ENCODE measurements around the gene TLN1.
A peak's percentile ranks its signal among the peaks of the same experiment; 100 is the strongest.

The TLN1 gene

GRCh38 chr9:35705372-35705771 is 26.6 kb downstream of the TLN1 start:
- DNase-seq: no peak

DNA sequence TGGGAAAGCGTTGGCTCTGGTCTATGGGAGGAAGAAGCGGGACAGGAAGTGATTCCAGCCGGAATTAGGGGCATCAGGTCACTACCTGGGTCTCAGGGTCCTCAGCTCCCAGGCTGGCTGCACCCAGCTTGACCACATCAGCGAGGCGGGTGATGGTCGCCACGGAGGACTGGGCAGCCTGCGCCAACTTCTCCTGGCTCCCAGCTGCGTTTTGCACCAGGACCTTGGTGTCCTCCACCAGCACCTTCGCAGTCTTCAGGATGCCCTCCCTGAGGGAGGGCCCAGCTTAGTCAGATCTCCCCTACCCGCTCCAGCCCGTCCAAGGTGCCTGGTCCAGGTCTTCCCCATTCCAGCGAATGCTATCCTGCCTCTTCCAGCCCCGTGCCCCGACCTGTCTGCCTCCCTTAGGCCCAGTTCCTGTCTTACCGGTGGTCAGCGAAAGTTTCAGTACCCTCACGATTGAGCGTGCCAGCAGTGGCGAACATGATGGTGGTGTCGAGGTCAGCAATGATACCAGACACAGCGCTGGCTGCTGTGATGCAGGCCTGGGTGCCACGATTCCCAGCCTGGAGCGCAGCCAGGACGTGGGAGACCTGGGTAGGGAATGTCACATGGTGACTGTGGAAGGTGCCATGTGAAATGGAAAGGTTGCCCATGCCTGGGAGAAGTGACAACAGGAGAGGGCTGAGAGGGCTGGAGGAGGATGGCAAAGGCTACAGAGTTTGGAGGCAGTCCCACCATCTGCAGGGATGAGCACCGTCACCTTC is 27.9 kb downstream of the TLN1 start:
- DNase-seq: no peak

DNA sequence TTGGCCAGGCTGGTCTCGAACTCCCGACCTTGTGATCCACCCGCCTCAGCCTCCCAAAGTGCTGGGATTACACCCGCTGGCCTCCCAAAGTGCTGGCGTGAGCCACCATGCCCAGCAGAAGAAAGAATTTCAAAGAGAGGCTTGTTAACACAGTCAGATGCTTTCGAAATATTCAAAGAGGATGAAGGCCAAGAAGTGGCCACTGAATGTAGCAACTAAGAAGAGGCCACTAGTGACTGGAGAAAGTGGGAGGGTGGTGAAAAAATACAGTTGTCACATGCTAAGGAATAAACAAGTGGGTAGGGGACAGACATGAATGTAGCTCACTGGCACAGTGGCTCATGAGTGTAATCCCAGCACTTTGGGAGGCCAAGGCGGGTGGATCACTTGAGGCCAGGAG is 29.3 kb downstream of the TLN1 start:
- no peak for DNase-seq

DNA sequence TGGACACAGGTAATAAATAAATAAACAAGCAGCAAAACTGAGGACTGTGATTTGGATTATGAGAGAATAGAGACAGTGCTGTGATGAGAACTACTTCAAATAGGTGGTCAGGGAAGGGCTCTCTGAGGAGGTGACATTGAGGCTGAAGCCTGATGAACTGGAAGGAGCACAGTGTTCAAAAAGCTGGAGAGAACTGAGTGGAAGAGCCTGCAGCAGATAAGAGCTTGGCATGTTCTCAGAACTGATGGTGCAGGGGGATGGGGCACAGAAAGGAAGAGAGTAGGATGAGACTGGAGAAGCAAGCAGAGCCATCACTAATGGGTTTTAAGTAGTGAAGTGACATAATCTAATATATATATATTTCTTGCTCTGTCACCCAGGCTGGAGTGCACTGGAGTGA is 31.1 kb downstream of the TLN1 start:
- DNase-seq: no peak

GRCh38 chr9:35700031-35700430 is 32.0 kb downstream of the TLN1 start:
- no peak for DNase-seq

GRCh38 chr9:35698231-35698630 is 33.8 kb downstream of the TLN1 start:
- DNase-seq: no peak

DNA sequence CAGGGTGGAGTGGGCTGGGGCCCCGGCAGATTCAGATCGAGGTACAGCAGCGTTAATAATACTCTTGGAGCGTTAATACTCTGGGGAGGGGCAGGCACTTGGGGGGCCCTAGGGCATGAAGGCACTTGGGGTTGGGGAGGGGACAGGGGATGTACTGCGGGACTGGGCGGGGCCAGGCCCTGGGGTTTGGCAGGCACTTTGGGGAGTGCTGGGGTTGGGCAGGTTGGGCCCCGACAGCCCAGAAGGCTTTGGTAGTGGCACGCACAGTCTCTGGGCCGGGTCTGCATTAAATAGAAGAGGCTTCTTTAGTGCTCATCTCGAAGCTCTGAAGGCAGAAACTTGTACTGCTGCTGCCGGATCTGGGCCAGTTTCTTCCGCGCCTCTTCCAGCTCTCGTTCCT is 34.5 kb downstream of the TLN1 start:
- DNase-seq: no peak

- peak; percentile 70 for DNase-seq
These were observed 35.3 kb downstream of the TLN1 start for GRCh38 chr9:35696520-35697215.

GRCh38 chr9:35695943-35696401 is 36.0 kb downstream of the TLN1 start:
- no peak for DNase-seq

GRCh38 chr9:35691757-35692301 is 40.2 kb downstream of the TLN1 start:
- DNase-seq: no peak

DNA sequence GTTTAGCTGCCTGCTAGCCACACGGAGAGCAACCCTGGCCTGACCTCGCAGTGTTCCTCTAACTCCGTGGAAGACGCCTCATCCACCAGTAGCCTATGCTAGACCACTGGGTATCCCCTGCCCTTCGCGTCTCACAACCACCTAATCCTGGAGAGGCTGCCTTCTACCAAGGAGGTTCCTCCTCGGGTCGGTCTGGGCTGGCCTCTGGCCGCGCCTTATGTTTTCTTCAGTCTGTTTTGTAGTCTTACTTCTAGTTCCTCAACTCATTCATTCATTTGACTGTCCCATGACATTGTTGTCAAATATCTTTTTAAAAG is 40.7 kb downstream of the TLN1 start:
- DNase-seq: no peak

- peak; percentile 25 for DNase-seq
These were observed 41.2 kb downstream of the TLN1 start for GRCh38 chr9:35690614-35691333.

GRCh38 chr9:35690294-35690613 is 41.7 kb downstream of the TLN1 start:
- DNase-seq: no peak

DNA sequence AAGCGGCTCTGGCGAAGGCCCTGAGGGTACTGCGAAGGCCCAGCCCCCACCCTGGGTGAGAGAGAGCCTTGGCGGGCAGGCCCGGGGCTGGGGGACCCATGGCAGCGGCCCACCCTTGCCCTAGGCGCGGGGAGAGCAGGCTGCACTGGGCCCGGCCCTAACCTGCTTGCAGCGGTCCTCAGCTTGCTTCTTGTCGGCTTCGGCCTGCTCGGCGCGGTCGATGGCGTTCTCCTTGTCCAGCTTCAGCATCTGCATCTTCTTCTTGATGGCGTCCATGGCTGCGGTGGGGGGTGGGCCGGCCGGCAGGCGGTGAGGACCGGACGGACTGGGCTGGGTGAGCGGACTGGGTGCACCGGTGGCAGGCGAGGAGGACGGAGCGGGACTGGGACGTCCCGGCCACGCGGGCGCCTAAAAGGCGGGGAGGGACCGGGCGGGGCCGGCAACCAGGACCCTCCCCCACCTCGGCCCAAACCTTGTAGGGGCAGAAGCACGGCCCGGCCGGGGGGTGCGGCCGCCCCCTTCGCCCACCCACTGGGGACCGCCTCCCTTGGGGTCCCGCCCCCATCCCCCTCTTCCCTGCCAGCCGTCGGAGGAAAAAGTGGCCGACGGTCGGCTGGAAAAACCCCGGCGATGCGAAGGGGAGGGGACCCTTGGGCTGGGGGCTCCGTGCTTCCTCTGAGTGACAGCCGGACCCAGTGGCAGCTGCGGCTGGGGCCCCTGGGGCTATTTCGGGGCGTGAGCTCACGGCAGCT is 42.3 kb downstream of the TLN1 start, which contains the start of gene TPM2:
TSS of gene TPM2 (minus strand) at position 384 of the 752 bp plus-strand sequence. CDS start at position 276, 108 bp downstream.
- no peak for DNase-seq

DNA sequence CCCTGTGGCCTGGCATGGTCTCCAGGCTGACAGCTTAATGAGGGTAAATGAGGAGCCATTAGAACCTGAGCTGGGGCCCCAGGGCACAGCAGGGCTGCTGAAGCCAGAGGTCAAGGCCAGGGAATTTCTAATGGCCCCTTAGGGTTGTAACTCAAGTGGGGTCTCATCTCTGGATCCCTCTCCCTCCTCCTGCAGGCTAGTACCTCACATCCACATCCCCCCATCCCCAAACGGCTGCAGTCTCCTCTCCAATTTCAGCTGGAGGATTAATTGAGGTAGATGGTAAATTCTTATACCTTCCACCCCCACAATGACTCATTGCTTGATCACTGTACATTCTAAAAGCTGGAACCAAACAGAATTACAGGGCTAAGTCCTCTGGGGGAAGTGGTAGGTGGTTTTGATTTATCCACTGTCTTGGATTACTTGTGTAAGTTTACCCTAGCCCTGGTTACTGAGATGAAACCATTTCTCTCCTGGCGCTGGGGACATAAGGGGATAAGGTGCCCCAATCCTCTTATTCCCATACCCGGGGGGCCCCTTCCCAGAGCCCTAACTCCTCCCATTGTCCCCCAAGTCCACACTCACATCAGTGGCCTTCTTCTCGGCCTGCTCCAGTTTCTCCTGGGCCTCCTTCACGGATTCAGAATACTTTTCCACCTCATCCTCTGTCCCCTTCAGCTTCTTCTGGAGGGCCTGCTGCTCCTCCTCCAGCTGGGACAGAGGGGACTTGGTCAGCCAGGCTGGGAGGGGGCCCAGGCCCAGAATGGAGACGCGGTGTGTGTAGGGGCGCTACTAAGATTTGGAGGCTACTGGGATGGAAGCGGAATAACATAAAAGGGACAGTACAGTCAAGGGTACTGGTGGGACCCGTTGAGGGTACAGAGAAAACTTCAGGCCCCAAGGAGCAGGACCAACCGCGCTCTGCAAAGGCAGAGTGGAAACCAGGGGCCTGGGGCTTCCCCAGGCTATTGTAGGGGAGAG is 43.1 kb downstream of the TLN1 start:
- peak; percentile 42 for DNase-seq

DNA sequence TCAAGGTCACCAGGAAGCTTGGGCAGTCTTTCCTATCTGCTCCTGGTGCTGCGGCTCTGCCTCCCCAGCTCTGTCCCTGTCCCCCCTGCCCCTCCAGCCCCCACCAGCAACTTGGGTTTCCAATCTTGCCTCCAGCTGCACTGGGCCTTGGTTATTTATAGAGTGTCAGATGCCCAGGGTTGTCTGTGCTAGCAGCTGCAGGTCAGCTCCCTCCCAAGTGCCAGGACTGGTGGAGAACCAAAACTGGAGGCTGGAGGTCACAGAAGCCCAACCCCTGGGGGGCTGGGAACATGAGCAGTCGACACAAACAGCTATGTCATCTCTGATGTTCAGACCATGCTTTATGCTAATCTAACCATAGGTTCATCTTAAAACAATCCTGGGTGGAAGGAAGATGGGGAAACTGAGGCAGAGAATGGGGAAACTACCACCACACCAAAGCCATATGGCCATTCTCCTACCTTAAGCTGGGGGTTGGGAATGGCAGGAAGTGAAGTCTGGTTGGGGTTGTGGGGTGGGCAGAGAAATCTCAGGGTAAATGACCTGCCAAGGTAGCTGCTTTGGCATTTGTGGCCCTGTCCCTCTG is 43.9 kb downstream of the TLN1 start:
- DNase-seq: no peak

GRCh38 chr9:35687306-35687705 is 44.7 kb downstream of the TLN1 start:
- DNase-seq: no peak

DNA sequence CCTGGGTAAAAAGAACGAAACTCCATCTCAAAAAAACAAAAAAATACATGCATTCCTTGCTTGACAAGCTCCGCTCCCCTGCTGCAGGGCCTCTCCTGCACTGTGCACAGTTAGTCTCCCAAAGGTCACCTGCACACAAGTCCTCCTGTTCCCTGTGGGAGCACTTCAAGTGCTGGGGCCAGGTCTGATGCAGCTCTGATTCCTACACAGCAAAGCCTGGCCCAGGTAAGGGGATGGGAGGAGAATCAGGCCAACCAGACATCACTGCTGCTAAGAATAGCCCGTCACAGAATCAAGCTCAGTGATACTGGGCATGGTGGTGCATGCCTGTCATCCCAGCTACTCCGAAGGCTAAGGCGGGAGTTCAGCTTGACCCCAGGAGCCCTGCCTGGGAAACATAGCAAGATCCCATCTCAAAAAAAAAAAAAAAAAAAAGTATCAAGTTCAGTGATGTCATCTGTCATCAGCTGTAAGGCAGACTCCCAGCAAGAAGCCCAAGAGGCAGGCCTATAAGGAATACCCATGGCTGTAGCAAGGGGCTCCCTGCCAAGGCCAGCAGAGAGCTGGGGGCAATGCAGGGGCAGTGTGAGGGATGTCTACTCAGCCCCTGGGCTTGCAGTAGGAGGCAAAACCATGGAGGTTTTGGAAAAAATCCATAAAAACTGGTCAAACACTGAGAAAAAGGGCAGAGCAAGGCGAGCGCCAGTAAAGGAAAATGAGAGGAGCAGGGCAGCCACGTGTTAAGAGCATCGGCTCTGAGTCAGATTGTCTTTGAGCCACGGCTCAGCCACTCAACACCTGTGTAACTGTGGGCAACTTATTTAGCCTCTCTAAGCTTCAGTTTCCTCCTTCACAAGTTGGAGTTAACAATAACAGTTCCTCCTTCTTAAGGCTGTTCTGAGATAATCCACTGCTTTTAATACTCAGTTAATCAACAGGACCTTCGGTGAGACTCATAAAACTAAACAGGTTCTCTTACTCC is 45.5 kb downstream of the TLN1 start:
- no peak for DNase-seq

DNA sequence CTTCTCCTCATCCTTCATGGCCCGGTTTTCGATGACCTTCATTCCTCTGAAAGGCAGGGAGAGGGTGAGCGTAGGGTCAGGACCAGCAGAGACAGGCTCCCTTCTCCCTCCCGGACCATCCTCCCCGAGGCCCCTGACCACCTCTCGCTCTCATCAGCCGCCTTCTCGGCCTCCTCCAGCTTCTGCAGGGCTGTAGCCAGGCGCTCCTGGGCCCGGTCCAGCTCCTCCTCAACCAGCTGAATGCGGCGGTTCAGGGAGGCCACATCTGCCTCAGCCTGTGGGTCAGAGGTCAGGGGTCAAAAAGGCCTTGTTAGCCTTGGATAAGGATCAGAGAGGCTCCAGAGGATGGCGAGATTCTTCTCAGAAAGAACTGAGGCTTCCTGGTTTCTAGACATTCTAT is 46.5 kb downstream of the TLN1 start:
- no peak for DNase-seq

GRCh38 chr9:35684921-35685320 is 47.1 kb downstream of the TLN1 start:
- no peak for DNase-seq

Measured in activated CD4-positive, alpha-beta T cell treated with anti-CD3 and anti-CD28 coated beads, Interleukin-2, Interleukin-6, amounts not matched to agents 100 ng/mL and 50 ng/mL, durations not matched to agents 16 hours and 8 hours (primary cell).